ENCODE results near the gene NVL. TPM values are rescaled to one million over a fixed set of nuclear protein-coding genes. Genes with fewer than 3 reads are reported as not detected.

Gene NVL
- total RNA-seq, 4 donors from 2014 or later, result 35.9 to 52.3 (median 40.5) TPM

- peaks cover 0 to 13% (median 3%) of the 10 kb centered on the region in 4 donors for H3K4me1 ChIP-seq
- no peaks in the 10 kb centered on the region for H3K27me3 ChIP-seq
- no peaks in the 10 kb centered on the region for H3K9me3 ChIP-seq
- in situ Hi-C loops (cut with MboI; ENCODE audit: low pct_ligation_motif_present in 1 of 4, low pct_unique_long_range_greater_than_20kb in 1 of 4, low sequenced_read_pairs in 3 of 4) (loop anchor here in 1 of 4 donors (25.0 kb wide), 1 partner anchor 189 kb away; the partner anchor contains the start of gene FBXO28), intact Hi-C loops (cut with DNase I; ENCODE audit: low total_unique reads) (no loop called here)
- H3K36me3 ChIP-seq, result peaks cover 0 to 70% (median 27%) of the 10 kb centered on the region in 4 donors
- 95 to 100% methylated on average over 1 of the region's 1 CpG for WGBS, 2 donors (ENCODE audit: low coverage in 1 of 2)
- TF ChIP-seq, protein P1, sequence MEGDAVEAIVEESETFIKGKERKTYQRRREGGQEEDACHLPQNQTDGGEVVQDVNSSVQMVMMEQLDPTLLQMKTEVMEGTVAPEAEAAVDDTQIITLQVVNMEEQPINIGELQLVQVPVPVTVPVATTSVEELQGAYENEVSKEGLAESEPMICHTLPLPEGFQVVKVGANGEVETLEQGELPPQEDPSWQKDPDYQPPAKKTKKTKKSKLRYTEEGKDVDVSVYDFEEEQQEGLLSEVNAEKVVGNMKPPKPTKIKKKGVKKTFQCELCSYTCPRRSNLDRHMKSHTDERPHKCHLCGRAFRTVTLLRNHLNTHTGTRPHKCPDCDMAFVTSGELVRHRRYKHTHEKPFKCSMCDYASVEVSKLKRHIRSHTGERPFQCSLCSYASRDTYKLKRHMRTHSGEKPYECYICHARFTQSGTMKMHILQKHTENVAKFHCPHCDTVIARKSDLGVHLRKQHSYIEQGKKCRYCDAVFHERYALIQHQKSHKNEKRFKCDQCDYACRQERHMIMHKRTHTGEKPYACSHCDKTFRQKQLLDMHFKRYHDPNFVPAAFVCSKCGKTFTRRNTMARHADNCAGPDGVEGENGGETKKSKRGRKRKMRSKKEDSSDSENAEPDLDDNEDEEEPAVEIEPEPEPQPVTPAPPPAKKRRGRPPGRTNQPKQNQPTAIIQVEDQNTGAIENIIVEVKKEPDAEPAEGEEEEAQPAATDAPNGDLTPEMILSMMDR (IDR thresholded peaks at IDR 0.05), result no peak
- TF ChIP-seq POLR2A (IDR thresholded peaks at IDR 0.05) (no peak), POLR2AphosphoS5 (IDR thresholded peaks at IDR 0.05) (no peak), EP300 (IDR thresholded peaks at IDR 0.05; ENCODE audit: low read depth) (no peak)
- no peak overlapping the region for H3K27ac ChIP-seq
- no peak for DNase-seq
- no peak overlapping the region for H3K4me3 ChIP-seq
Measured at GRCh38 chr1:224301391-224301790, 28.6 kb downstream of the NVL start.

DNA sequence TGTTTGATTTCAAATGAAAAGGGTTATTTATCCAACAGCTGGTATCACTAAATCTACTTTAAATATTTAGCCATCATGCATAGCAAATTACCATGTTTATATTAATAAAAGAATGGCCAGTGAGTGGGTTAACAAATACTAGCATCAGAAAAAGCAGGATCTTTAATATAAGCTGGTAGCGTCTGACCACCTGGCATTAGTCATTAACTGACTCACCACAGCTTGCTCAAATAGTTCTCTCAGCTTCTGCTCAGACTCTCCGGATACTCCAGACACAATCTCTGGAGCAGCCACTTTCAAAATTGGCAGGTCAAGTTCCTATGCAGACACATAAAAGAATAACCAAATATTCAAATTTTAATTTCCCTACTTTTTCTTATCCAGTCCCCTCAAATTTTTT is 29.6 kb downstream of the NVL start:
- H3K27ac ChIP-seq, result no peak overlapping the region
- intact Hi-C loops (cut with DNase I; ENCODE audit: low total_unique reads), result no loop called here
- WGBS, 2 donors (ENCODE audit: low coverage in 1 of 2), result 69% methylated on average over 2 of the region's 2 CpGs; no CpG with 5 or more reads in 1 of the 2 donors

GRCh38 chr1:224298346-224299330 is 31.3 kb downstream of the NVL start:
- intact Hi-C loops (cut with DNase I; ENCODE audit: low total_unique reads) (loop anchor here (5.0 kb wide), 1 partner anchor 124 kb away; no protein-coding TSS in a partner anchor), in situ Hi-C loops (cut with MboI; ENCODE audit: low pct_ligation_motif_present in 1 of 4, low pct_unique_long_range_greater_than_20kb in 1 of 4, low sequenced_read_pairs in 3 of 4) (no loop called here)
- no peaks in the 10 kb centered on the region for H3K27me3 ChIP-seq
- peaks cover 0 to 13% (median 3%) of the 10 kb centered on the region in 4 donors for H3K4me1 ChIP-seq
- H3K4me3 ChIP-seq, result peak overlapping the region in 1 of 4 donors; percentile 14
- TF ChIP-seq POLR2AphosphoS5 (IDR thresholded peaks at IDR 0.05), result no peak
- TF ChIP-seq, protein P1 (IDR thresholded peaks at IDR 0.05), result no peak
- H3K36me3 ChIP-seq, result peaks cover 0 to 66% (median 25%) of the 10 kb centered on the region in 4 donors
- H3K9me3 ChIP-seq, result no peaks in the 10 kb centered on the region
- 61 to 79% methylated on average over 8 of the region's 8 CpGs for WGBS, 2 donors (ENCODE audit: low coverage in 1 of 2)
- H3K27ac ChIP-seq, result peak overlapping the region; percentile 20 to 65 (median 42)
- DNase-seq, result peak; percentile 15

More for the DNA sequence above, 29.6 kb downstream of the NVL start:
- H3K27me3 ChIP-seq, result no peaks in the 10 kb centered on the region
- DNase-seq, result no peak
- TF ChIP-seq EP300 (IDR thresholded peaks at IDR 0.05; ENCODE audit: low read depth) (no peak), POLR2A (IDR thresholded peaks at IDR 0.05) (no peak), POLR2AphosphoS5 (IDR thresholded peaks at IDR 0.05) (no peak)
- TF ChIP-seq, protein P1 (IDR thresholded peaks at IDR 0.05), result no peak
- H3K4me3 ChIP-seq, result no peak overlapping the region
- peaks cover 0 to 71% (median 27%) of the 10 kb centered on the region in 4 donors for H3K36me3 ChIP-seq
- in situ Hi-C loops (cut with MboI; ENCODE audit: low pct_ligation_motif_present in 1 of 4, low pct_unique_long_range_greater_than_20kb in 1 of 4, low sequenced_read_pairs in 3 of 4), result loop anchor here in 1 of 4 donors (25.0 kb wide), 1 partner anchor 188 kb away; the partner anchor contains the start of gene FBXO28
- peaks cover 0 to 13% (median 3%) of the 10 kb centered on the region in 4 donors for H3K4me1 ChIP-seq
- H3K9me3 ChIP-seq, result no peaks in the 10 kb centered on the region

DNA sequence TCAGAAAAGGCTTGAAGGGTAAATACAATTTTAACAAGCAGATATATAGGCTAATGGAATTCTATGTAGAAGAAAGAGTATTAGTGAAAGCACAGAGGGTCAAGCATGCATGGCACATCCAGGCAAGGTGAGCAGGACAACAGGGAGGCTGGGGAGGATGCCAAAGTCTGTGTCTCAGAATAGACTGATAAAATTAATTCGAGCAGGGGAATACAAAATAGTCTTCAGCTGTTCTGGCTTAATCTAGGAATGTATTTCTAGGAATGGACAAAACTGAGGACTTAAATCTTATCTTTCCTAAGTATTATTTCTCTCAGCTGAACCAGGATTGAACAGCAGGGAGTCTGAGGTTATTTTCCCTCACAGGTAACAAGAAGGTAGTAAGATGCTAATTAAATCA is 35.2 kb downstream of the NVL start:
- Histone ChIP-seq H3K4me3 (no peak overlapping the region), H3K9me3 (no peaks in the 10 kb centered on the region), H3K27ac (no peak overlapping the region), H3K27me3 (no peaks in the 10 kb centered on the region), H3K4me1 (peaks cover 0 to 13% (median 3%) of the 10 kb centered on the region in 4 donors), H3K36me3 (peaks cover 0 to 53% (median 16%) of the 10 kb centered on the region in 4 donors)
- WGBS, 2 donors (ENCODE audit: low coverage in 1 of 2), result 77 to 92% methylated on average over 1 of the region's 1 CpG
- in situ Hi-C loops (cut with MboI; ENCODE audit: low pct_ligation_motif_present in 1 of 4, low pct_unique_long_range_greater_than_20kb in 1 of 4, low sequenced_read_pairs in 3 of 4), result no loop called here
- no peak for DNase-seq
- intact Hi-C loops (cut with DNase I; ENCODE audit: low total_unique reads), result loop anchor here (5.0 kb wide), 1 partner anchor 128 kb away; no protein-coding TSS in a partner anchor
- TF ChIP-seq, protein P1 (IDR thresholded peaks at IDR 0.05), result no peak
- TF ChIP-seq EP300 (IDR thresholded peaks at IDR 0.05; ENCODE audit: low read depth), result no peak
- TF ChIP-seq POLR2AphosphoS5 (IDR thresholded peaks at IDR 0.05), result no peak
- no peak for TF ChIP-seq POLR2A (IDR thresholded peaks at IDR 0.05)
